HG03025 (cell line): ENCODE measurements around the gene COPG2.
"Not testable (repeated sequence)": the region's sequence is repeated elsewhere in the genome, so short reads cannot be mapped to it uniquely, and the experiment has no call there.

ENCODE experiments used
- ATAC-seq: cut with Tn5 transposase; IDR thresholded peaks from one replicate; pipeline ENCODE4 v1.9.1; 2021; ENCODE audit warnings: mild to moderate bottlenecking, moderate library complexity; ENCODE audit not compliant: unreplicated experiment, low FRiP score

COPG2 gene

DNA sequence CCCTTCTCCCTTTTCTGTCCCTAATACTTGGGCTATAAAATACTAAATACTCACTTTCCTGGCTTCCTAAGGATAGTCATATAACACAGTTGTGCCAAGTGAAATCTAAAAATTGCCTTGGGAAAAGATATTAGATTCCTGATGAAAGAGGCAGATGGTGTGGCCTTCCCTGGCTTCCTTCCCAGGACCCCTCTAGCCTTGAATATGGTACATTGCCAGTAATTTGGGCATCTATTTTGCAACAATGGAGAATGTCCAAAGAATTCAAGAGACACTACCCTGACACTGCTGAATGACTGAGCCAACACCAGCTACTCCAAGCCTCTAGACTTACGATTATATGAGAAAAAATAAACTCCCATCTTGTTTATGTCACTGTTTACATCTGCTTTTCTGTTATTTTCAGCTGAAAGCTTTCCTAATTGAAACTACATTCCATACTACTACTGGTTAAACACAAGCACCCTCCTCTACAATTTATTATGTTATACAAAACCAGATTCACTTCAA lies 17.9 kb downstream of the COPG2 start:
- ATAC-seq, result no peak

DNA sequence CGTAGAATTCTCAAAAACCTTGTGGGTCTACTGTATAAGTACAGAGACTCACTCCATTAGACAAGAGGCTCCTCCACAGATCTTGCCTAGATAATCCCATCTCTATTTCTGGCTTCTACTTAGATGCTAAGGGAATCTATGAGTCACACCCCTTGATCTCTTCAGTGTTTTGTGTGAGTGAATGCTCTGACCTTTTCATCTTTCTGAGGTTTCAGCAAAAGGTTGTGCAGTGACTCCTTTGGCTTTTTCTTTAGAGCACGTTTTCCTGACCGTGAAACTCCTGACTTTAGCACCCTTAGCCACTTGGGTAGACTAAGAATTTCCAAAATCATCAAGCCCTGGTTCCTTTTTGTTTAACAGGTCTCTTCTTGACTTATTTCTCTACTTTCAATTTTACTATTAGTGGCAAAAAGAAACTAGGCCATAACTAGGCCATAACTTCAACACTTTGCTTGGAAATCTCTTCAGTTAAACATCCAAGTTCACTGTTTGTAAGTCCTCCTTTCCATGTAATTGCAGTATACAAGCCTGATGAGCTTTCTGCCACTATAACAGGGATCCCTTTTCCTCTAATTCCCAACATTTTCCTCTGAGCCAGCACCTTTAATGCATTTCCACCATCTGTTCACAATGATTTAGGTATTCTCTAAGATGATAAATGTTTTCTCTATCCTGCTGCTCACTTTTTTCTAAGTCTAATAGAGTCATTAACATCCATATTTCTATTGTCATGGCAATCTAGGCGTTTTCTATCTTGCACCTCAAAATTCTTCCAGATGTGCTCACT lies 19.4 kb downstream of the COPG2 start:
- ATAC-seq, result no peak

DNA sequence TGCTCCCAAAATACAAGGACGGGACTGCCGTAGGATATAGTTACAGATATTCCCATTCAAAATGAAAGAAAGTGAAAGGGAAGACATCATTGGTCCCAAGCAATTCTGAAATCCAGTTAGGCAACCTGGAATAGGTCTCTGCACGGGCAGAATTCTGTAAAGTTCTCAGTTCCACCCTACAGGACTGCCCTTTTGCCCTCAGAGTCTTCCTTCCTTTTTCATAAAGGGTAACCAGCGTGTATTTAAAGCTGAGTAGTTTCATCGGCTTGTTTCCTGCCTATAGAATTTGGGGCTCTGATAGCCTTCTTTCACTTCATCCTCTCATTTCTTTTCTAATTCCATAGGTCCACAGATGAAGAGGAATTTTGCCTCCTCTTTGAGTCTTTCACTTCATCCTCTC lies 20.0 kb downstream of the COPG2 start:
- no peak for ATAC-seq

DNA sequence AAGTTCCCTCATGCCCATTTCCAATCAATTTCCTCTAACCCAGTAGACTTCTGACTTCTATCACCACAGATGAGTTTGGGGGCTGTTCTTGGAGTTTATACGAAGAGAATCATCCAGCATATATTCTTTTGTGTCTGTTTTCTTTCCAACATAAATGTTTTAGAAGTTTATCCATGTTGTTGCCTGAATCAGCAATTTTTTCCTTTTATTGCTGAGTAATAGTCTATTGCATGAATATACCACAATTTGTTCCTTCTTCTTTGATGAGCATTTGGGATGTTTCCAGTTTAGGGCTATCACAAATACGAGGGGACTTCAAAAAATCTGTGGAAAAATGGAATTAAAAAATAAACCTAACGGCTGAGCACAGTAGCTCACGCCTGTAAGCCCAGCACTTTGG lies 26.2 kb downstream of the COPG2 start:
- no peak for ATAC-seq

DNA sequence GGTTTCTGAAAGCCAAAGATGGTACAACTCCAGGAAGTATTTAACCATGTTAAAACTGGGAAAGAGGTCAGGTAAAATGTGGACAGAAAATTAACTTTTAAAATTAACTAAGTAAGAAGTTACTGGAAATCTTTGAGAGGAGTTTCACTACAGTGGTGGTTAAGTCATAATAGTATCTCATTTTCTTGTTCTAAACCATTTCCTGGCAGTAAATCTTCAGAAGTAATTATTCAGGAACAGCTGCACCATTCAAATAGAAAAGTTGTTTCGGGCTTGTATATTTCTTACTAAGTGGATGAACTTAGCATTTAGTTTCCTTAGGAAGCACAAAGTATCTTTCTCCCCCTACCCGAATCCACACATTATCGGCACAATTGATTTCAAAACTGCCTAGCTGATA lies 27.1 kb downstream of the COPG2 start:
- ATAC-seq, result no peak

DNA sequence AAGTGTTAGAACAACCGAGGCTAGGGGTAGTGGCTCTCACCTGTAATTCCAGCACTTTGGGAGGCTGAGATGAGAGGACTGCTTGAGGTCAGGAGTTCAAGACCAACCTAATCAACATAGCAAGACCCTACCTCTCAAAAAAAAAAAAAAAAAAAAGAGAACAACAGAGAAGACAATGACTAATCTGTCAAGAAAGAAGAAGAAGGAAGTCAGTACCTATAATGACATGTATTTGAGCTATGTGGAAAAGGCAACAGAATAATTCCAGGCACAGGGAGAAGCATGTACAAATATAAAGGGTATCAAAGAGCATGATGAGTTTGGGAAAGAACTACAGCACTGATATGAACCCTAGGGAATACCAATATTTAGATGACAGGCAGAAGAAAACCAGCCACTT lies 27.5 kb downstream of the COPG2 start:
- no peak for ATAC-seq

DNA sequence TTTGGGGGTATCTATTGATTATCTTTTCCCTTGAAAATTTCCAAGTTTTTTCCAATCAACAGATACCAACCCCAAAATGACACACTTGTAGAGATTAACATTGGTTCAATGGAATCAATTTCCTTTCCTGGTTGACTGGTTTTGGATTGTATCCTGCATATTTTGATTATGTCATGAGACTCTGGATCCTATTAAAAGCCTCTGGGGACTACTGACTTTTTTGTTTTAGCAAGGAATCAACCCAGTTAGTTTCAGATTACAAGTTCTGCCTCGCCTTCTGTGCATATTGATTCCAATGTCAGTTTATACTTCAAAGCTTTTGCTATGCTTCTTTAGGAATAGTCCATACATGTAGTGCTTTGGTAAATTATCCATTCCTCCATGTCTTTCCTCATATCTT lies 29.2 kb downstream of the COPG2 start:
- no peak for ATAC-seq

DNA sequence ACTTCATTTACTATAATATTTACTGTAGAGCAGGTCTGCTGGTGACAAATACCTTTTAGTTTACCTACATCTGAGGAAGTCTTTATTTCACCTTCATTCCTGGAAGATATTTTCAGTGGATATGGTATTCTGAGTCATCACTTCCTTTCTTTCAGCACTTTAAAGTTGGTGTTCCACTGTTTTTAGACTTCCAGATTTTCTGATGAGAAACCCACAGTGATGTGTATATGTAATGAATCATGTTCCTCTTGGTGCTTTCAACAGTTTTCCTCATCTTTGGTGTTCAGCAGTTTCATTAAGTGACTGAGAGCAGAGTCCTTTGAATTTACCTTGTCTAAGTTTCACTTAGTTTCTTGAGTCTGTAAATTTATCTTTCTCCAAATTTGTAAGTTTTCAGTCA lies 36.4 kb downstream of the COPG2 start:
- no peak for ATAC-seq

DNA sequence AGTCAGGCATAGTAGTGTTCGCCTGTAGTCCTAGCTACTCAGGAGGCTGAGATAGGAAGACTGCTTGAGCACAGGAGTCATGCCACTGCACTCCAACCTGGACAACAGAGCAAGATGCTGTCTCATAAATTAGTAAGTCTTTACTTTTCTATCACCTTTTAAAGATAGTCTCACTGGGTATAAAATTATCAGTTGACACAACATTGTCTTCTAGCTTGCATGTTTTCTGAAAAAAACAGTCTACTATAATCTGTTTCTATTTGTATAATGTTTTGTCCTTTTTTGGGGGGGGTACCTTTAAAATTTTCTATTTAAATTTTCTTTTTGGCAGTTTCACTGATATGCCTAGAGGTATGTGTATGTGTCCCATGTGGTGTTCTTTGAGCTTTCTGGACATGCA lies 39.6 kb downstream of the COPG2 start:
- no peak for ATAC-seq

DNA sequence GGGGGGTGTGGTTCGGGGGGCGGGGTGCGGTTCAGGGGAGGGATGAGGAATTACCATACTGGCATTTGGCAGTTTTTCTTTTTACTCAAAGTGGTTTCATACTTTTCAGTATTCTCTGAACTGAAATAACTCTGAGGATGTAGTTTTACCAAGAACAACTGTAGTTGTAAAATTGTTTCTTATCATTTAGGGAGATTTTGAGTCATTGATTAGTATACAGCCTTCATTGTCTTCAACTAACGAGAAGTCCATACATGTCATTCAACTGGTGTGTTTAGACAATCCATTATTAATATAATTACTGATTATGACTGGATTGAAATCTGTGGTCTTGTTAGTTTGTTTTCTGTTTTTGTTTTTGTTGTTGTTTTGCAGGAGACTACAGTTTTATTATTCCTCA lies 40.8 kb downstream of the COPG2 start:
- ATAC-seq, result no peak

DNA sequence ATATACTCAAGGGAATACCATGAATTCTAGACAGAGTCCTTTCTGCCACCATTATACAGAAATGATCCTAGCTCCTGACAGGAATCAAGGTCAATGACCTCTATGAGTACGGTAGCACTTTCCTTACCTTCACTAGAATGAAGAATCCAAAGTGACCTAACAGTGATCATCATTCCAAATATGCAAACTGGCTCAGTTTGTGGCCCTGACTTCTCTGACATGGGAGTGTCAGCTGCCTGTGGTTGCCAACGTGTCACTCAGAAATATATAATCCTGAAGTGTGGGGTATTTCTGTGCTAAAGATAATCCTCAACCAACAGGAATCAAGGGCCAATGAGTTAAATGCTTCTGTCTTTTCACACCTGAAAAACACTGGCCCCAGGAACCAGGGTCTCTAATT lies 45.7 kb downstream of the COPG2 start:
- ATAC-seq, result no peak

DNA sequence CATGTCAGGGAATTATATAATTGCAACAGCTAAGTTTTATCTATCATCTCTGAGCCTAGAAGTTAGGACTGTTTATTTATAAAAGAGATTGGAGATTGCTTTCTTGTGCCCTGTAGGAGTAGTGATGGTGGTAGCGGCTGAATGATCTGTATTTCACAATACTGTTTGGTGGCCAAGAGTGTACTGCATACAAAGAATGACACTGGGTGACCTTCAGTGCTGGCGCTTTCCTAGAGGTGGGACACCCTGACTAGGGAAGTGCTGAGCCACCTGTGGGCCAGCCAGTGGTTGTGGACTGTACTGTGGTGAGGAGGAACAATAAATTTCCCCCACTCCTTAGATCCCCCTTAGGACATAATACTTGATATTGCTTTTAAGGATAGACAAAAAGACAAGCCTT lies 53.0 kb downstream of the COPG2 start:
- no peak for ATAC-seq

DNA sequence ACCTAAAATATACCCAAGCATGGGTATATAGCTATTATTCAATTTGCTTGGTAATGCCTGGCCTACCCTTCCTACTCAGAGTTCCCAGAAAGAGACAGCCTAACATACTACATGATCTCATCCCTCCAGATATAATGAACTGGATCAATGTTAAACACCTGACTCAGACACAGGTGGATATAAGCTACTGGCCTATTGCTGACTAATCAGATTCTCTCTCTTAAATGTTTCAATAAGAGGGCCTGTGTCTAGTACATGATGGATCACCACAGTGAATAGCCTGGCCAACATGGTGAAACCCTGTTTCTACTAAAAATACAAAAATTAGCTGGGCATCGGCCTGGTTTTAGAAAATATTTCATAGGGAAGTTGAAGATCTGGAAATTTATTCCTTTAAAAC lies 54.1 kb downstream of the COPG2 start:
- ATAC-seq, result no peak

DNA sequence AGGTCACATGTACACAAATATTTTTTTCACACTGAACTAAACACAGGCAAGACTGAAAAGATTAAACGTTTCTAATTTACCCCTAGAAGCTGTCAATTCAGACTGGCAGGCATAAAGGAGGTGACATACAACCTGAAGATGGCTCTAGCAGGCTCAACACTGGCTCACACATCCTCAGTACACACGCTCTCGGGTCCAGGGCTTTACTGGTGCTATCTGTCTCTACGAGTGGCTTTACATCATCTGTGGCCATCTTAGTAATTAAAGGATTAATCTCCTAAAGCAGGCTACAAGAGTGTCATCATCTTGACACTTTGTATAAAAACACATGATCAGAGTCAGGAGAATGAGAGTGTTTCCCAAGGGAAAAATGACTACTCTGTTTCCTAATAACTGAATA lies 57.3 kb downstream of the COPG2 start:
- ATAC-seq, result no peak

DNA sequence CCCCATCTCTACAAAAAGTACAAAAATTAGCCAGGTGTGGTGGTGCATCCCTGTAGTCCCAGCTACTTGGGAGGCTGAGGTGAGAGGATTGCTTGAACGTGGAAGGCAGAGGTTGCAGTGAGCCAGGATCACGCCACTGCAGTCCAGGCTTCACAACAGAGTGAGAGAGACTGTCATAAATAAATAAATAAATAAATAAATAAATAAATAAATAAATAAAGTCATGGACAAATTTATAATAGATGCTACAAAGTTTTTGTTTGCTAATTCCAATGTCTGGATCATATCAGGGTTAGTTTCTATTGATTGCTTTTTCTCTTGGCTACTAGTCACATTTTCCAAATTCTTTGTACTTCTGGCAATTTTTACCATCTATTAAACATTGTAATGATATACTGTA lies 61.5 kb downstream of the COPG2 start:
- ATAC-seq, result not testable (repeated sequence)

DNA sequence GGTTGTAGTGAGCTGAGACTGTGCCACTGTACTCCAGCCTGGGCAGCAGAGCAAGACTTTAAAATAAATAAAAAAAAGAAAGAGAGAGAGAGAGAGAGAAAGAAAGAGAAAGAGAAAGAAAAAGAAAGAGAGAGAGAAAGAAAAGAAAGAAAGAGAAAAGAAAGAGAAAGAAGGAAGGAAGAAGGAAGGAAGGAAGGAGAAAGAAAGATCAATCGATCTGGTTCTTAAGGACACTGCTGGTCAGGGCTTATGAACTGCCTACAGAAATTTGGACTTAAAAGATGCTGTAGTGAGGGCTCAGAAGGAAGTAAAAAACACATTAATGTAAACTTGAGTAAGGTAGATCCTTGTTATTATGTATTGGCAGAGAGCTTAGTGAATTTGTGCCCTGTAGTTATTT lies 62.4 kb downstream of the COPG2 start:
- no peak for ATAC-seq

DNA sequence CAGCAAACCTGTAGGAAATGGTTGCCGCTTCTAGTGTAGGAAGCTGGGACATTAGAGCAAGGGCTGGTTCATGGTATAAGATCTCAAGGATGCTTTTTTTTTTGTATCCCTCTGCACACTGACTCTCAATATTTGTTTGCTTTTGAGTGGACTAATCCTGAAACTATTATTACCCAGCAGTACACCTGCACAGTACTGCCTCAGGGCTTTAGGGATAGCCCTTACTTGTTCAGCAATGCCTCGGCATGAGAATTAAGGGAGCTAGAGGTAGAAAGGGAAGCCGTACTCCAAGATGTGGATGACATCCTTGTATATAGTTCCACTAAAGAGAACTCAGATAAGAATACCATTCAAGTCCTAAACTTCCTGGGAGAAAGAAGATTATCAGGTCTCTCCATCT lies 70.5 kb downstream of the COPG2 start:
- no peak for ATAC-seq

DNA sequence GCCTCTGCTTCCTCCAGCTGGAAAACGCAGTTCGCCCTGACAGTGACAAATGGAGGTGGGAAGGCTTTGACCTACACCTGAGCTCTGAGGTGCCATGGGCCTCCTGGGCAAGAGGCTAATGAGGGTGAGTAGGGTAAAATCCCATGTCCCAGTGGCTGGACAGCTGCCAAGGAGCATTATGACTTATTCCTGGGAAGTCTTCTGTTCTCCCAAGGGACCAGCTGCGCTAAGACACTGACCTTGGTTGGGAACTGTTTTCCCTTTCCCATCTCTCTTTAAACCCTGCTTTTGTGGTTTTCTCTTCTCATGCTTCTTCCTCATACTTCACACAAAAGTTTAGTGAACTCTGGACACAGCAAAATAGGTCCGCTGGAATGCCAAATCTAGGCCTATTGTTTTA lies 72.6 kb downstream of the COPG2 start:
- no peak for ATAC-seq

DNA sequence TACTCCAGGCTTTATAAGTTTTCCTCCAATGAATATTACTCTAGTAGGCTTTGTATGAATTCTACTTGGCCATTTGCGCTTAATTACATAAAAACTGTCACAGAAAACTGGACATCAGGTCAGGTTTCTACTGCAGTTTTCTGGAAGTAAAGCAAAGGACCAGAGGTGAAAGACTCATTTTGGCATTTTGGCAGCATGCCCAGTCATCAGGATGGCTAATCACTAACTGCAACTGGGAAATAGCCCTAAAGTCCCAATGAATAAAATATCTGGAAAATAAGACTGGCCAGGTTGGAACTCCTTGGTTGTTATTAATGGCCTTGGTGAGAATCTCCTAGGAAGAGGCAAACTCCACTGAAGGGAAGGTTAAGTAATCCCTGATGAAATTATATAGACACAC lies 75.5 kb downstream of the COPG2 start:
- no peak for ATAC-seq

DNA sequence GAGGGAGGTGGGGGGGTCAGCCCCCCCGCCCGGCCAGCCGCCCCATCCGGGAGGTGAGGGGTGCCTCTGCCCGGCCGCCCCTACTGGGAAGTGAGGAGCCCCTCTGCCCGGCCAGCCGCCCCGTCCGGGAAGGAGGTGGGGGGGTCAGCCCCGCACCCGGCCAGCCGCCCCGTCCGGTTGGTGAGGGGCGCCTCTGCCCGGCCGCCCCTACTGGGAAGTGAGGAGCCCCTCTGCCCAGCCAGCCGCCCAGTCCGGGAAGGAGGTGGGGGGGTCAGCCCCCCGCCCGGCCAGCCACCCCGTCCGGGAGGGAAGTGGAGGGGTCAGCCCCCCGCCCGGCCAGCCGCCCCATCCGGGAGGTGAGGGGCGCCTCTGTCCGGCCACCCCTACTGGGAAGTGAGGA lies 77.1 kb downstream of the COPG2 start:
- ATAC-seq, result not testable (repeated sequence)

DNA sequence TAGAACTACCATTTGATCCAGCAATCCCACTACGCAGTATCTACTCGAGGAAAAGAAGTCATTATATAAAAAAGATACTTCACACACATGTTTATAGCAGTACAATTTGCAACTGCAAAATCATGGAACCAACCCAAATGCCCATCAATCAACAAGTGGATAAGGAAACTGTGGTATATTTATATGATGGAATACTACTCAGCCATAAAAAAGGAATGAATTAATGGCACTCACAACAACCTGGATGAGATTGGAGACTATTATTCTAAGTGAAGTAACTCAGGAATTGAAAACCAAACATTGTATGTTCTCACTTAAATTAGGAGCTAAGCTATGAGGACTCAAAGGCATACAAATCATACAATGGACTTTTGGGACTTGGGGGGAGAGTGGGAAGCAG lies 82.6 kb downstream of the COPG2 start:
- ATAC-seq, result not testable (repeated sequence)

DNA sequence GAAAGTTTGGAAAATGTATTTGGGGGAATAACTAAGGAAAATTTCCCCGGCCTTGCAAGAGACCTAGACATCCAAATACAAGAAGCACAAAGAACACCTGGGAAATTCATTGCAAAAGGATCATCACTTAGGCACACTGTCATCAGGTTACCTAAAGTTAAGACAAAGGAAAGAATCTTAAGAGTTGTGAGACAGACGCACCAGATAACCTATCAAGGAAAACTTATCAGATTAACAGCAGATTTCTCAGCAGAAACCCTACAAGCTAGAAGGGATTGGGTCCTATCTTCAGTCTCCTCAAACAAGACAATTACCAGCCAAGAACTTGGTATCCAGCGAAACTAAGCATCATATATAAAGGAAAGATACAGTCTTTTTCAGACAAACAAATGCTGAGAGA lies 93.4 kb downstream of the COPG2 start:
- ATAC-seq, result not testable (repeated sequence)

DNA sequence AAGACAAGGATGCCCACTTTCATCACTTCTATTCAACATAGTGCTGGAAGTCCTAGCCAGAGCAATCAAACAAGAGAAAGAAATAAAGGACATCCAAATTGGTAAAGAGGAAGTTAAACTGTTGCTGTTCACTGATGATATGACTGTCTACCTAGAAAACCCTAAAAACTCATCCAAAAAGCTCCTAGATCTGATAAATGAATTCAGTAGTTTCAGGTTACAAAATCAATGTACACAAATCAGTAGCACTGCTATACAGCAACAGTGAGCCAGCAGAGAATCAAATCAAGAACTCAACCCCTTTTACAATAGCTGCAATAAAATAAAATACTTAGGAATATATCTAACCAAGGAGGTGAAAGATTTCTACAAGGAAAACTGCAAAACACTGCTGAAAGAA lies 98.4 kb downstream of the COPG2 start:
- not testable (repeated sequence) for ATAC-seq
